GM19395 (cell line): ENCODE measurements around the gene KLHL21.

Experiments used
- ATAC-seq: cut with Tn5 transposase; IDR thresholded peaks from one replicate; pipeline ENCODE4 v1.9.1; 2021; ENCODE audit warnings: mild to moderate bottlenecking, moderate library complexity; ENCODE audit not compliant: unreplicated experiment

The KLHL21 gene

GRCh38 chr1:6557597-6557996 lies 45.1 kb downstream of the KLHL21 start:
- ATAC-seq: no peak

- ATAC-seq: no peak
These were observed 47.5 kb downstream of the KLHL21 start, which contains the start of gene TAS1R1 for GRCh38 chr1:6554907-6555778. TAS1R1 (plus strand) TSS chr1:6555307; CDS start chr1:6555374, 67 bp downstream.

- ATAC-seq: peak; percentile 87
These were observed 48.4 kb downstream of the KLHL21 start, which contains the start of gene NOL9 for GRCh38 chr1:6554031-6554906. NOL9 (minus strand) TSS chr1:6554513; CDS start chr1:6554502, 11 bp downstream.

DNA sequence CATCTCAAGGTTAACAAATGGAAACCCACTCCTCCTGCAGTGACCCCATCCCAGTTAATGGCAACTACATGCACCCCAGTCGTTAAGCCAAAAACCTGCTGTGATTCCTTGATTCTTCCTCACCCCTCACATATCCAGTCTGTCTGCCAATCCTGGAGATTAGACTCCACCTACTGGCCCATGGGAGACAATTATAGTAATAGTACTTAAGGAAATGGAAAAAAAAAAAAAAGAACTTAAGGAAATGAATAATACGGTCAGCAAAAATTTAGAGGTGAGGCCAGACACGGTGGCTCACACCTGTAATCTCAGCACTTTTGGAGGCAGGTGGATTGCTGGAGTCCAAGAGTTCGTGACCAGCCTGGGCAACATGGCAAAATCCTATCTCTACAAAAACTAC lies 55.4 kb downstream of the KLHL21 start:
- ATAC-seq: no peak

GRCh38 chr1:6546326-6546725 lies 56.3 kb downstream of the KLHL21 start:
- no peak for ATAC-seq

DNA sequence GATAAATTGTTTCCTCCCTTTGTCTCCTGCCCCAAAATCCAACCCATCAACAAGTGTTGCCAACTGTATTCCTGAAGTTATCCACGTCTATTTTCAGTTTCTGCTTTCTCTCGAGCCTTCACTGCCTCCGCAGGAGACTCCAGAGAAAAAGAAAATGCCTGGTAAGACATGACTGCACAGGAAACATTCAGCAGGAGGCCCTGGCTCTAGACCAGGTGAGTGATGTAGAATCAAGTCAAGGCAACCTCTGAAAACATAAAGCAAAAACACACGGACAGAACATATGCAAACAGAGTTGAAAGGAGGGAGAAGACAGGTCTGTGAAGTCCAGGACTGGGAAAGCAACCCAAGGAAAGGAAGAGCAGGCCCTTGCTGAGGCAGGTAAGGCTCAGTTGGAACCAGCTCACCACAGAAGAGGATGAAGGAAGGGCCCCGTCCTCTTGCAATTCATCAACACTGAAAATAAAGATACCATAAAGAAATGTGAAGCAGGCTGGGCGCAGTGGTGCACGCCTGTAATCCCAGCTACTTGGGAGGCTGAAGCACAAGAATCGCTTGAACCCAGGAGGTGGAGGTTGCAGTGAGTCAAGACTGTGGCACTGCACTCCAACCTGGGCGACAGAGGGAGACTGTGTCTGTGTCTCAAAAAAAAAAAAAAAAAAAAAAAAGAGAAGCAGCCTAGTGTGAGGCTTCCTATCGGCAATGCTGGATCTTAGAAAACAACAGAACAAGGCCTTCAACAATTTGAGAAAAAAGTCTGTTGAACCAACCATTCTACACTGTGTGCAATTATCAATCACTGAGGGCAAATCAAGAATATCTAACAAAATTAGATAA lies 57.2 kb downstream of the KLHL21 start:
- ATAC-seq: no peak

DNA sequence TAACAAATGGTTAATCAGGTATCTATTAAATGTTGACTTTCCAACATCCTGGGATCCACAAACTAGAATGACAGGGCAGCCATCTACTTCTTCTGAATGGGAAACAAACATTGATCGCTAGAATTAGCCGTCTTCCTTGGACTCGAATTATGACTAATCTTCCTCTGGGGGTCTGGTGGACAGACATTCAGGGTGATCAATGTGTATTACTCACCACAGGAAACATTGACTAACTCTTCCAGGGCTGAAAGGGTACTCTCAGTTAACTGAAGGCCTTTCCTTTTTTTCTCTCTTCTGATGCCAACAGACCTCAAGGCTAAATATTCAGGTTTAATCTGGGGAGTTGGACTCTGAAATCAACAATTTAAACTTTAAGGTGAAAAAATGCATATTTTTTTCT lies 57.8 kb downstream of the KLHL21 start:
- ATAC-seq: no peak
